K562 (cell line): ENCODE measurements around the gene PGRMC2.
"Not testable (repeated sequence)": the region's sequence is repeated elsewhere in the genome, so short reads cannot be mapped to it uniquely, and the experiment has no call there.

ENCODE experiments used
- CTCF ChIP-seq, 3 experiments: IDR thresholded peaks in 2 of 3; conservative IDR thresholded peaks in 1 of 3; 2 replicates each; pipeline ENCODE4 v1.5.1; 2011 to 2012; ENCODE audit warnings: low read length in 3 of 3, mild to moderate bottlenecking in 3 of 3, control low read depth in 2 of 3, improper control_type of control experiment in 1 of 3, inconsistent platforms in 1 of 3, low read depth in 1 of 3, mixed read lengths in 1 of 3, moderate library complexity in 1 of 3; ENCODE audit not compliant: insufficient read depth in 2 of 3
- EZH2 ChIP-seq: IDR thresholded peaks from 2 replicates; pipeline ENCODE4 v1.6.1; 2012; ENCODE audit warnings: low read depth, mild to moderate bottlenecking, inconsistent platforms, low read length, borderline replicate concordance
- RBM39 ChIP-seq: fragments of 200-400 bp; formaldehyde crosslinking; optimal IDR thresholded peaks from 2 replicates; pipeline ENCODE3; 2018; ENCODE audit warnings: low read depth, low read length
- SP1 ChIP-seq: sonication (generic); formaldehyde crosslinking; IDR thresholded peaks from 2 replicates; pipeline ENCODE4 v1.8.1; 2022; ENCODE audit warnings: mild to moderate bottlenecking, missing genetic modification reagents
- ZNF324 ChIP-seq: fragments of 250-450 bp; sonication (Bioruptor Pico); IDR thresholded peaks from 2 replicates; pipeline ENCODE4 v1.4.0; 2020; ENCODE audit warnings: mild to moderate bottlenecking

- not testable (repeated sequence) for TF ChIP-seq ZNF324; EZH2; CTCF (IDR thresholded peaks at IDR 0.05 in 2 of 3, conservative IDR thresholded peaks at IDR 0.05 in 1 of 3; ENCODE audit: insufficient read depth in 2 of 3, low read depth in 1 of 3, low read length in 3 of 3); SP1; RBM39
These were observed 27.7 kb downstream of the PGRMC2 start for GRCh38 chr4:128259889-128260288.
